Body of pancreas (tissue), 4 donors: ENCODE results near the gene GGPS1. TPM values are rescaled to one million over a fixed set of nuclear protein-coding genes. Genes with fewer than 3 reads are reported as not detected.

Source experiments
- ATAC-seq: fragments of 150-250 bp; one replicate; pipeline ENCODE4 v1.9.1; 2016
- DNase-seq, 4 donors: peaks; one replicate each; pipeline ENCODE4 v3.0.0-alpha.2; 2019
- H3K27ac ChIP-seq, 4 donors: fragments of 200-600 bp; sonication (generic); 1 replicate in 3 of 4; 2 replicates in 1 of 4; pipeline versions ENCODE4 v1.5.1 to v1.6.1; 2016 to 2019; ENCODE audit warnings: mild to moderate bottlenecking in 1 of 4, mixed read lengths in 1 of 4, moderate library complexity in 1 of 4
- H3K27me3 ChIP-seq, 2 donors: fragments of 200-600 bp; sonication (generic); one replicate each; pipeline ENCODE4 v1.6.0; 2016; ENCODE audit warnings: mild to moderate bottlenecking in 1 of 2
- H3K36me3 ChIP-seq, 2 donors: fragments of 200-600 bp; sonication (generic); replicated peaks in 1 of 2; 2 replicates each; pipeline ENCODE4 v1.5.1; 2016; ENCODE audit warnings: low read depth in 2 of 2; ENCODE audit not compliant: insufficient read depth in 1 of 2
- H3K4me1 ChIP-seq: fragments of 200-600 bp; sonication (generic); one replicate; pipeline ENCODE4 v1.6.0; 2016
- H3K4me3 ChIP-seq, 2 donors: fragments of 200-600 bp; sonication (generic); 1 replicate in 1 of 2; 2 replicates in 1 of 2; pipeline ENCODE4 v1.5.1; 2016 to 2019
- H3K9me3 ChIP-seq, 3 donors: fragments of 200-600 bp; sonication (generic); 1 replicate in 2 of 3; 2 replicates in 1 of 3; pipeline ENCODE4 v1.5.1; 2016
- CTCF ChIP-seq, 7 experiments: fragments of 450-650 bp in 4 of 7; fragments of 200-600 bp in 3 of 7; sonication (generic) in 3 of 7; IDR thresholded peaks; one replicate each; pipeline ENCODE4 v1.5.1; 2016 to 2019; ENCODE audit warnings: antibody characterized with exemption in 7 of 7
- POLR2A ChIP-seq, 3 donors: fragments of 450-650 bp; IDR thresholded peaks; one replicate each; pipeline ENCODE4 v1.6.1; 2016; ENCODE audit warnings: antibody characterized with exemption in 3 of 3, mild to moderate bottlenecking in 2 of 3
- WGBS, 2 donors: methylation state at CpG; one replicate each; pipeline ENCODE4 v1.1.5; 2017; 5-methylcytosine and 5-hydroxymethylcytosine counted together
- intact Hi-C: fragments of 100-400 bp; cut with DNase I; formaldehyde crosslinking; loops from one replicate; pipeline ENCODE4 v1.15.1; 2023
- total RNA-seq, 2 donors: library from RNA; depleted of rRNA; stranded (reverse); fragments of >200 nt; gene quantifications; one replicate each; pipeline ENCODE4 v1.1.0, GENCODE V29; 2016

The GGPS1 gene
- total RNA-seq, 2 donors from 2014 or later = 11.9 to 15.3 TPM

GRCh38 chr1:235284231-235284769 is 44.1 kb upstream of the GGPS1 start:
- no peak overlapping the region for H3K27ac ChIP-seq
- no peaks in the 10 kb centered on the region for H3K36me3 ChIP-seq
- no peaks in the 10 kb centered on the region for H3K9me3 ChIP-seq
- intact Hi-C loops = no loop called here
- WGBS, 2 donors = 87 to 91% methylated on average over 6 of the region's 6 CpGs
- H3K4me1 ChIP-seq = peaks cover 57% of the 10 kb centered on the region
- H3K27me3 ChIP-seq = no peaks in the 10 kb centered on the region
- TF ChIP-seq POLR2A (IDR thresholded peaks at IDR 0.05) (no peak), CTCF (IDR thresholded peaks at IDR 0.05) (no peak)
- H3K4me3 ChIP-seq = no peak overlapping the region
- DNase-seq (no peak), ATAC-seq (no peak)

GRCh38 chr1:235286667-235287066 is 41.7 kb upstream of the GGPS1 start:
- Histone ChIP-seq H3K36me3 (no peaks in the 10 kb centered on the region), H3K27ac (no peak overlapping the region), H3K4me3 (no peak overlapping the region), H3K27me3 (no peaks in the 10 kb centered on the region), H3K4me1 (peaks cover 60% of the 10 kb centered on the region), H3K9me3 (no peaks in the 10 kb centered on the region)
- WGBS, 2 donors = 89 to 90% methylated on average over 1 of the region's 1 CpG
- intact Hi-C loops = no loop called here
- ATAC-seq = no peak
- TF ChIP-seq CTCF (IDR thresholded peaks at IDR 0.05) = no peak
- no peak for TF ChIP-seq POLR2A (IDR thresholded peaks at IDR 0.05)
- DNase-seq = no peak

- intact Hi-C loops = no loop called here
- Histone ChIP-seq H3K4me1 (peaks cover 62% of the 10 kb centered on the region), H3K4me3 (no peak overlapping the region), H3K27ac (no peak overlapping the region), H3K27me3 (no peaks in the 10 kb centered on the region), H3K36me3 (no peaks in the 10 kb centered on the region), H3K9me3 (no peaks in the 10 kb centered on the region)
- DNase-seq (no peak), ATAC-seq (no peak)
- no peak for TF ChIP-seq POLR2A (IDR thresholded peaks at IDR 0.05)
- TF ChIP-seq CTCF (IDR thresholded peaks at IDR 0.05) = no peak
- WGBS, 2 donors = 85 to 89% methylated on average over 4 of the region's 4 CpGs
Observed at GRCh38 chr1:235287208-235287882, 41.0 kb upstream of the GGPS1 start.

GRCh38 chr1:235289859-235290739 is 38.3 kb upstream of the GGPS1 start:
- ATAC-seq (no peak), DNase-seq (no peak)
- Histone ChIP-seq H3K27me3 (no peaks in the 10 kb centered on the region), H3K4me1 (peaks cover 79% of the 10 kb centered on the region), H3K27ac (no peak overlapping the region), H3K36me3 (no peaks in the 10 kb centered on the region), H3K4me3 (no peak overlapping the region), H3K9me3 (no peaks in the 10 kb centered on the region)
- intact Hi-C loops = no loop called here
- TF ChIP-seq POLR2A (IDR thresholded peaks at IDR 0.05) (no peak), CTCF (IDR thresholded peaks at IDR 0.05) (no peak)
- 70 to 76% methylated on average over 12 of the region's 12 CpGs for WGBS, 2 donors
